Stimulated activated naive CD8-positive, alpha-beta T cell treated with anti-CD3 and anti-CD28 coated beads, Interleukin-15, Interleukin-2, amounts not matched to agents 100 ng/mL and 50 ng/mL, for 24 hours (primary cell): ENCODE data around the gene RNF6.

Source experiments
- H3K27ac Mint-ChIP-seq: one replicate; pipeline ENCODE4 v1.8.0; 2021; ENCODE audit warnings: mild to moderate bottlenecking, mixed read lengths
- H3K27me3 Mint-ChIP-seq: one replicate; pipeline ENCODE4 v1.8.0; 2021; ENCODE audit warnings: mixed read lengths
- H3K36me3 Mint-ChIP-seq: one replicate; pipeline ENCODE4 v1.8.0; 2021; ENCODE audit warnings: low read depth, mixed read lengths
- H3K4me1 Mint-ChIP-seq: one replicate; pipeline ENCODE4 v1.8.0; 2021; ENCODE audit warnings: low read depth, mixed read lengths
- H3K4me3 Mint-ChIP-seq: one replicate; pipeline ENCODE4 v1.8.0; 2021; ENCODE audit warnings: mild to moderate bottlenecking, mixed read lengths
- H3K9me3 Mint-ChIP-seq: one replicate; pipeline ENCODE4 v1.8.0; 2021; ENCODE audit warnings: mixed read lengths

The RNF6 gene

GRCh38 chr13:26247011-26247410, 24.9 kb upstream of the RNF6 start:
- H3K27me3 Mint-ChIP-seq, result peaks cover 3% of the 10 kb centered on the region
- H3K9me3 Mint-ChIP-seq, result no peaks in the 10 kb centered on the region
- H3K4me1 Mint-ChIP-seq, result no peaks in the 10 kb centered on the region
- no peak overlapping the region for H3K27ac Mint-ChIP-seq
- H3K4me3 Mint-ChIP-seq, result no peak overlapping the region
- no peaks in the 10 kb centered on the region for H3K36me3 Mint-ChIP-seq

DNA sequence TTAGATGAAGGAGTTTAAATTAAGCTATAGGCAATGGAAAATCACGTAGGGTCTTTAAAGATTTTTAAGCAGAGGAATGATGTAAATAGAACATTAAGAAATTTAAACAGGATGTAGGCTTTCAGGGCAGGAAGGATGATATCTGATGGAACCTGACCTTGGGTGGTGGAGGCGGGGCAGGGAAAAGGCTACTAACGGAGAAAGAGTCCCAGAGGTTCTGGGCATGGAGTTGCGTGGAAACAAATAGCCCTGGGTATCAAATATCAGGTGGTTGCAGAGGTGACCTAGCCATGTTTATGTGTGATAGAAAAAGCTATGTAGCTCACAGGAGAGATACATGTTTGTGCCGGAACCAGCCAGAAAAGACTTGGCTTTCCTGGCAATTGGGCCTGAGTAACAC, 24.0 kb upstream of the RNF6 start:
- no peaks in the 10 kb centered on the region for H3K4me1 Mint-ChIP-seq
- H3K9me3 Mint-ChIP-seq, result no peaks in the 10 kb centered on the region
- peaks cover 4% of the 10 kb centered on the region for H3K27me3 Mint-ChIP-seq
- no peak overlapping the region for H3K27ac Mint-ChIP-seq
- no peak overlapping the region for H3K4me3 Mint-ChIP-seq
- H3K36me3 Mint-ChIP-seq, result no peaks in the 10 kb centered on the region

DNA sequence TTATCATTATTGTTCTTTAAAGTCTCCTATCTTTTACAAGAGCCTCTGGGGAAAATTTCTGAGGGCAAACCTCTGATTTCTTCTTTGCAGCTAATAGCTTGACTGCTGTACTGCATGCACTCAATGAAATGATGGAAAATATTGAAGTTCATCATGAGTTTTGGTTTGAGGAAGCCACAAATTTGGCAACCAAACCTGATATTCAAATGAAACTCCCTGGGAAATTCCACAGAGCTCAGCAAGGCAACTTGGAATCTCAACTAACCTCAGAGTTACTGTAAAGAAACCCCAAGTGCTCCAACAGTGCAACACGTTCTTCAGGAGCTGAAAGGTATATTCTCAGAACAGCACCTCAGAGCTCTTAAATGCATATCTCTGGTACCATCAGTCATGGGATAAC, 14.2 kb upstream of the RNF6 start:
- Mint-ChIP-seq H3K27me3 (peaks cover 14% of the 10 kb centered on the region), H3K4me3 (no peak overlapping the region), H3K4me1 (peaks cover 10% of the 10 kb centered on the region), H3K36me3 (no peaks in the 10 kb centered on the region), H3K27ac (no peak overlapping the region), H3K9me3 (no peaks in the 10 kb centered on the region)

DNA sequence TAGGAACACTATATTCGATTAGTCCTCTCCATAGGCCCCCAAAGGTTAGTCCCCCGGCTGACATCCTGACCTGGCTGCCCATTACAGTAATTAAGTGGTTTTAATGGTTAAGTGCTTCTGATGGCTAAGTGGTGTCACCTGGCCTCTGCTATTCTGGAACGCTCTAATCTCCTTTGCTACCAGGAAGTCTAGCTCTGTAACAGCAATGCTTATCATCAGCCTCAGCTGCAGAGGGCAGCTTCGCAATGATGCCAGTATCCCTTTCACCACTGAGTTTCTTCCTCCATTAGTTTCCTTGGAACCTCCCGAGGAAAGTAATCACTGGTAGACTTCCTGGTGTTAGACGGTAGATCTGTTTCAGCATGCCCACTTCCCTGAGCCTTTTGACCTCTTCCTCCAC, 8.6 kb upstream of the RNF6 start:
- Mint-ChIP-seq H3K9me3 (no peaks in the 10 kb centered on the region), H3K4me3 (no peak overlapping the region), H3K36me3 (no peaks in the 10 kb centered on the region), H3K4me1 (peaks cover under 1% of the 10 kb centered on the region), H3K27me3 (peaks cover 7% of the 10 kb centered on the region), H3K27ac (no peak overlapping the region)

DNA sequence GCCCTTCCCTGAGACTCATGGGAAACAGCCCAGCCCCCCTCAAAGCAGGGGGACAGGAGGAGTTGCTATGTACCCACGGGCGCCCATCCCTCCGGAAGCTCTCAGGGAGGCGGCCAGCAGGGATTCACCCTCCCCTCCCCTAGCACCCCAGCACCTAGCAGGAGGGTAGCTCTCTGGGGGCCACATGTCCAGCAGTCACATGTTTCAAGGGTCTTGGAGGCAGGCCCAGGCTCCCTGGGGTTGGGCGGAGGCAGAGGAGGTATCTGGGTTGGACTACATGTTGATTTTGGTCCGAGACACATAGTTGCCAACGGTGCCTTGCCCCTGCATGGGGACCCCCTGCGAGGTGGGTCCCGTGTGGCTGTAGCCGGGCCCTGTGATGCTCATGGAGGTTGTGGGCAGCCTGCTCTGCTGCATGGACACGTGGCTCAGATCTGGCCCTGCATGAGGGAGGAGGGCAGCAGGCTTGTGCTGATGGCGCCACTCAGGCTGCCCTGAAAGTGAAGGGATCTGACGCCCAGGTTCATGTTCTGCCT, 7.0 kb upstream of the RNF6 start:
- Mint-ChIP-seq H3K27me3 (peaks cover 4% of the 10 kb centered on the region), H3K27ac (no peak overlapping the region), H3K4me3 (no peak overlapping the region), H3K36me3 (no peaks in the 10 kb centered on the region), H3K9me3 (no peaks in the 10 kb centered on the region), H3K4me1 (no peaks in the 10 kb centered on the region)

DNA sequence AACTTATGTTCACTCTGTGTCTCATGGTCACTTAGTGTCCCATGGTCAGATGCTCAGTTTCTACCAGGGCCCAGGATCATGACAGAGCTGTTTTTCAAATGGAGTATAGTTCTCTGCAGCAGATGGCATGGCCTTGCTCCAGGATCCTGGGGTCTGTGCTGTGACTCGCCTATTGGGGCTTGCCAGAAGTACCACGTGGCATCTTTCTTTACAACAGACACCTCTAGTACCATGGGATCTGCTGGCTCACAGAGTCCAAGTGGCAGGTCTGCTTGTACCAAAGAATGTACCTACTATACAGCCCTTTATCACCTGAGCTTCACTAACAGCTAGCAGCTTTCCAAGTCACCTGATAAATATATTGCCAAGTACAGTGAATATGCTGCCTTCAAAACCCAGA, 6.0 kb upstream of the RNF6 start:
- H3K9me3 Mint-ChIP-seq, result no peaks in the 10 kb centered on the region
- no peak overlapping the region for H3K4me3 Mint-ChIP-seq
- H3K27ac Mint-ChIP-seq, result no peak overlapping the region
- peaks cover under 1% of the 10 kb centered on the region for H3K4me1 Mint-ChIP-seq
- no peaks in the 10 kb centered on the region for H3K36me3 Mint-ChIP-seq
- H3K27me3 Mint-ChIP-seq, result peaks cover 4% of the 10 kb centered on the region

- Mint-ChIP-seq H3K27ac (no peak overlapping the region), H3K4me1 (peaks cover 6% of the 10 kb centered on the region), H3K36me3 (no peaks in the 10 kb centered on the region), H3K9me3 (no peaks in the 10 kb centered on the region), H3K4me3 (no peak overlapping the region), H3K27me3 (peaks cover 4% of the 10 kb centered on the region)
Observed at GRCh38 chr13:26227166-26227971, 5.3 kb upstream of the RNF6 start.

GRCh38 chr13:26225896-26226617, 3.9 kb upstream of the RNF6 start:
- H3K4me3 Mint-ChIP-seq, result no peak overlapping the region
- peaks cover 5% of the 10 kb centered on the region for H3K36me3 Mint-ChIP-seq
- H3K27ac Mint-ChIP-seq, result no peak overlapping the region

DNA sequence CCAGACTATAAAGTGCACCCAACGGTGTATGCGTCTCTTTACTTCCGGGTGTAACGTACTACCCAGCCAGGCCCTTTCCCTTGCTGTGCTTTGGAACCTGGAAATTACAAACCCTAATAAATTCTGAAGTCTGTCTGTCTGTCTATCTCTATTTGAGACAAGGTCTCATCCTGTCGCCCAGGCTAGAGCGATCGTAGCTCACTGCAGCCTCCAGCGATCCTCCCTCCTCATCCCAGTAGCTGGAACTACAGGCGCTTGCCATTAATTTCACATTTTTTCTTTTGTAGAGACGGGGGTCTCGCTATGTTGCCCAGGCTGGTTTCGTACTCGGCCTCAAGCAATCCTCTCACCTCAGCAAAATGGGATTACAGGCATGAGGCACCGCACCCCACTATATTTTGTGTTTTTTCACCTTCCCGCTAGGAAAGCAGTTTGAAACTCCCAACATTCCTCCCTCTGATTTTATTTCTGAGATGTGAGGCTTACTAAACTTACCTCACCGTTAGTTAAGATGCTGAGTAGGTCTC, 469 bp upstream of the RNF6 start:
- Mint-ChIP-seq H3K9me3 (no peaks in the 10 kb centered on the region), H3K4me1 (peaks cover 34% of the 10 kb centered on the region), H3K27me3 (peaks cover 4% of the 10 kb centered on the region), H3K36me3 (peaks cover 24% of the 10 kb centered on the region), H3K27ac (peak overlapping the region; percentile 99), H3K4me3 (peak overlapping the region; percentile 100)

More at GRCh38 chr13:26225896-26226617, 3.9 kb upstream of the RNF6 start:
- Mint-ChIP-seq H3K9me3 (no peaks in the 10 kb centered on the region), H3K27me3 (peaks cover 4% of the 10 kb centered on the region), H3K4me1 (peaks cover 13% of the 10 kb centered on the region)

- peaks cover 40% of the 10 kb centered on the region for H3K4me1 Mint-ChIP-seq
- H3K4me3 Mint-ChIP-seq, result peak overlapping the region; percentile 100
- H3K36me3 Mint-ChIP-seq, result peaks cover 32% of the 10 kb centered on the region
- H3K9me3 Mint-ChIP-seq, result no peaks in the 10 kb centered on the region
- peak overlapping the region; percentile 99 for H3K27ac Mint-ChIP-seq
- H3K27me3 Mint-ChIP-seq, result peaks cover 4% of the 10 kb centered on the region
Observed at GRCh38 chr13:26221399-26221720, 754 bp downstream of the RNF6 start.

GRCh38 chr13:26220575-26220974, 1.5 kb downstream of the RNF6 start:
- H3K9me3 Mint-ChIP-seq, result no peaks in the 10 kb centered on the region
- peaks cover 40% of the 10 kb centered on the region for H3K4me1 Mint-ChIP-seq
- H3K4me3 Mint-ChIP-seq, result peak overlapping the region; percentile 100
- H3K27me3 Mint-ChIP-seq, result peaks cover 4% of the 10 kb centered on the region
- H3K36me3 Mint-ChIP-seq, result peaks cover 32% of the 10 kb centered on the region
- H3K27ac Mint-ChIP-seq, result no peak overlapping the region

GRCh38 chr13:26219726-26220125, 2.4 kb downstream of the RNF6 start:
- H3K27ac Mint-ChIP-seq, result peak overlapping the region; percentile 36
- peaks cover 40% of the 10 kb centered on the region for H3K36me3 Mint-ChIP-seq
- no peaks in the 10 kb centered on the region for H3K9me3 Mint-ChIP-seq
- peak overlapping the region; percentile 100 for H3K4me3 Mint-ChIP-seq
- H3K27me3 Mint-ChIP-seq, result no peaks in the 10 kb centered on the region
- peaks cover 40% of the 10 kb centered on the region for H3K4me1 Mint-ChIP-seq

- Mint-ChIP-seq H3K27me3 (no peaks in the 10 kb centered on the region), H3K4me3 (no peak overlapping the region), H3K4me1 (peaks cover 33% of the 10 kb centered on the region), H3K27ac (no peak overlapping the region), H3K36me3 (peaks cover 55% of the 10 kb centered on the region), H3K9me3 (no peaks in the 10 kb centered on the region)
Observed at GRCh38 chr13:26216042-26216441, 6.1 kb downstream of the RNF6 start.

DNA sequence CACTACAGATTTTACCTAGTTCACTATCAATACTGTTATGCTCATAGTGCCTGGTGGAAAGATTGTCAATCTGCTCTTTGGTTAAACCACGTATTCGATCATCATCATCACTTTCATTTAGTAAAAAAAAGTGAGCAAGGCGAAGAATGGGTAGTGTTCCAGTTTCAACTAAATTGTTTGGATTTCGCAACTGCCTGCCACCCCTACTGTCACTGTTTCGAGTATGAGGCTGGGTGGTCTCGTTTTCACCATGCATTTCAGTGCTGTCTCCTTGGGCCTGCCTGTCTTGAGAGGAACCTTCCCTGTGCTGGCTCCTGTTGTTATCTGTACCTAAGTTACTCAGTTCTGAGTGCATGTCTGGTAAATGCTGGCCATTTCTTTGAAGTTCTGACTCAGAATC, 8.1 kb downstream of the RNF6 start:
- no peaks in the 10 kb centered on the region for H3K9me3 Mint-ChIP-seq
- no peak overlapping the region for H3K27ac Mint-ChIP-seq
- no peak overlapping the region for H3K4me3 Mint-ChIP-seq
- H3K27me3 Mint-ChIP-seq, result no peaks in the 10 kb centered on the region
- H3K4me1 Mint-ChIP-seq, result peaks cover 16% of the 10 kb centered on the region
- peaks cover 50% of the 10 kb centered on the region for H3K36me3 Mint-ChIP-seq

- H3K4me3 Mint-ChIP-seq, result no peak overlapping the region
- H3K36me3 Mint-ChIP-seq, result peaks cover 54% of the 10 kb centered on the region
- H3K27me3 Mint-ChIP-seq, result no peaks in the 10 kb centered on the region
- no peak overlapping the region for H3K27ac Mint-ChIP-seq
- peaks cover 14% of the 10 kb centered on the region for H3K4me1 Mint-ChIP-seq
- H3K9me3 Mint-ChIP-seq, result no peaks in the 10 kb centered on the region
Observed at GRCh38 chr13:26213345-26213744, 8.8 kb downstream of the RNF6 start.
